GM18498 (cell line): Measurements from ENCODE around the gene MAPK8.

Source experiments
- ATAC-seq: cut with Tn5 transposase; IDR thresholded peaks from one replicate; pipeline ENCODE4 v1.9.1; 2021; ENCODE audit warnings: mild to moderate bottlenecking, moderate library complexity; ENCODE audit not compliant: unreplicated experiment

Gene MAPK8

DNA sequence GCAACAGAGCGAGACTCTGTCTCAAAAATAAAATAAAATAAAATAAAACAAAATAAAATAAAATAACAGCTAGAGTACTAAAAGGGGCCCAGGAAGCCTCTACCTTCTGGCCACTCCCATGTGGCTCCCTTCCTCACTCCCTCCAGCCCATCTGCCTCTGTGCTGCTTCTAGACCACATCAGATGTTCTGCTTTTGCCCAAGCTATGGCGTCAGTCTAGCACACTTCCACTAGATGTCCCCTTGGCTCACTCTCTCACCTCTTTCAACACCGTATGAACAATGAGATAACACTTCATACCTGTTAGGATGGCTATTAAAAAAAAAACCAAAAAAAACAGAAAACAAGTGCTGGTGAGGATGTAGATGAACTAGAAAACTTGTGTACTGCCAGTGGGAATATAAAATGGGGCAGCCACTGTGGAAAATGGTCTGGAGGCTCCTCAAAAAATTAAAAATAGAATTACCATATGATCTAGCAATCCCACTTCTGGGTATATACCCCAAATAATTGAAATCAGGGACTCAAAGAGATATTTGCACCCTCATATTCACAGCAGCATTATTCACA lies 166.1 kb downstream of the MAPK8 start:
- ATAC-seq = no peak

GRCh38 chr10:48473704-48474103 lies 167.2 kb downstream of the MAPK8 start:
- no peak for ATAC-seq

DNA sequence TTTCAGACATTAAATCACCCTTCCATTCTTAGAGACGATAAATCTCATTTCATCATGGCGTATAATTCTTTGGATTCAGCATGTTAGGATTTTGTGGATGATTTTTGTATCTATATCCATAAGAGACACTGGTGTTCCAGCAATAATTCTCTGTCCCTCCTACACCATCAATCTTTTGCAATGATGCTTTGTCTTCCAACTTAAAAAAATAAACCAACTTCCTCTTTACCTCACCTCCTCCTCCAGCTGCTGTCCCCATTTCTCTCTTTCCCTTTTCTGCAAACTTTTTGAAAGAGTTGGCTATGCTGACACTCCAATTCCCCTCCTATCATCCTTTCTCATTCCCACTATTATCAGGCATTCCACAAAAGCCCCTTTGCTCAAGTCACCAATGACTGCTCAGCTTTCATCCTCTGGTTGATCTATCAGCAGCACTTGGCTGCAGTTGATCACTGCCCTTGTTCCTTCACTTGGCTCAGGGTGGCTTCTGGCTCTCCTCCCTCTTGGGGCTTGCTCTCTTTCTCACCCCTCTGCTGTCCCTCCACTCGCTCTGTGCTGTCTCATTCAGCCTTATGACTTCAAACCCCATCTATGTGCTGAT lies 168.4 kb downstream of the MAPK8 start:
- ATAC-seq = no peak

GRCh38 chr10:48475943-48476278 lies 169.4 kb downstream of the MAPK8 start:
- ATAC-seq = no peak

DNA sequence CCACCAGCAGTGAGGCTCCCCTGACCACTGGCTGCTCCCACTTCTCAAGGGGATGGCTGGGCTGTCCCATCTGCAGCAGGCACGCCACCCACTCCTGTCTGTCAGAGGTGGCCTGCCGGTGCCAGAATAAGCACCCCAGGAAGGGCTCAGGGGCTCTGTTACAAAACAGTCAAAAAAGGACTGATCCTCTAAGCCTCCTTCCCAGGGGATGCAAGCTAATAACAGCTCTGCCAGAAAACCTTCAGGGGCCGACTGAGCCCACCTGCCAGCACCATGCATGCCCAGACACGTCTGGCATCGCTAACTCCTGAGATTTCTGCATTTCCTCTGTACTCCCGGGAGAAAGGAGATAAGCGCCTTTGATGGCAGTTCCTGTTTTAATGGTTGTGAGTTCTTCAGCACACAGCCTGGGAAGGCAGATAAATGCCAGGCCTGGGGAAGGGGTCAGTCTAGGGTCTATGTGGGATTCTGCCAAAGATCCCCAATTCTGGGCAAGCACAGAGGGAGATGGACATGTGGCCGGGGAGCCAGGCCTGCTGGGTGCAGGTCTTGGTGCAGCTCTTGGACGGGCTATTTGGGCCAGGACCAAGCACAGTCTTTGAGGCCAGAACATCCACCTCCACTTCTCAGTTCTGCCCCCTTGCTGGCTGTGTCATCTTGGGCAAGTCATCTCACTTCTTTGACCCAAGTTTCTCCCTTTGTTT lies 170.0 kb downstream of the MAPK8 start:
- ATAC-seq = no peak

GRCh38 chr10:48477141-48477540 lies 170.7 kb downstream of the MAPK8 start:
- ATAC-seq = no peak

DNA sequence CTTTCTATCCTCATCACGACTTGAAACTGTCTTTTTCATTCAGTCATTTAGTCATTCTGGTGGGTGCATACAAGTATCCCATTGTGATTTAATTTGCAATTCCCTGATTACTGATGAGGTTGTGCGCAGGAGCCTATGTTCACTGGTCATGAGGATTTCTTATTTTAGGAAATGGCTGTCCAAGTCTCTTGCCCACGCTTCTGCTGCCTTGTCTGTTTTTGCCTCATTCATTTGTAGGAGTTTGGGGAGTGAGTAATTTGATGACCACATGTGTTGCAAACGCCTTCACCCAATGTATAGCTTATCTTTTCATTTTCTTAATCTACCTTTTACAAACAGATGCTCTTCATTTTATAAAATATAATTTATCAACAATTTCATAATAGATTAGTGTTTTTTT lies 171.1 kb downstream of the MAPK8 start:
- ATAC-seq = no peak

DNA sequence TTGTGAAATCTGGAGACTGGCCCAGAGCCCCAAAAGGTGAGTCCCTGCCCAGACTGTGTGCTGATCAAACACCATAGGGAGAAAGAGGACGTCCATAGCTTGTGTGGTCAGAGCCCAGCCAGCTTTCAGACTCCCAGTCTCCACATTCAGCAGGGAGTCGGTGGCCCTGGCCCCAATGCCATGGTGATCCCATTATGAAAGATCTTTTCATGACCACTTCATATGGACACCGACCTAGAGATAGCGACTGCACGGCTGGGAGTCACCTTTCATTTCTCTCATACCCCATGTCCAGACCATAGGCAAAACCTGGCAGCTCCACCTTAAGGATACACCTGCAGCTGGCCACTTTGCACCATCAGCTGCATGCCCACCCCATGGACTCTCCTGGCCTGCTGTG lies 172.0 kb downstream of the MAPK8 start:
- no peak for ATAC-seq

- no peak for ATAC-seq
These were observed 172.7 kb downstream of the MAPK8 start for GRCh38 chr10:48478980-48479811.

GRCh38 chr10:48480397-48481374 lies 174.2 kb downstream of the MAPK8 start:
- no peak for ATAC-seq

GRCh38 chr10:48481385-48481784 lies 174.9 kb downstream of the MAPK8 start:
- ATAC-seq = no peak

DNA sequence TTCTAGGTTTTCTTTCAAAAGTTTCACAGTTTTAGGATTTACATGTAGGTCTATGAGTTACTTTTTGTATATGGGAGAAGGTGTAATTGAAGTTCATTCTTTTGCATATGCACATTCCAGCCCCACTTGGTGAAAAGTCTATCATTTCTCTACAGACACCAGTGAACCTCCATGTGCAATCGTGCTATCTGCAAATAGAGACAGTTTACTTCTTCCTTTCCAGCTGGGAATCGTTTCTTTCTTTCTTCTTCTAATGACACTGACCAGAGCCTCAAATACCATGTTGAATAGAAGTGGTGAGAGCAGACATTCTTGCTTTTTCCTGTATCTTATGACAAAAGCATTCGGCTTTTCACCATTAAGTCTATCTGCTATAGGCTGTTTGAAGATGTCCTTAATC lies 175.7 kb downstream of the MAPK8 start:
- ATAC-seq = no peak

DNA sequence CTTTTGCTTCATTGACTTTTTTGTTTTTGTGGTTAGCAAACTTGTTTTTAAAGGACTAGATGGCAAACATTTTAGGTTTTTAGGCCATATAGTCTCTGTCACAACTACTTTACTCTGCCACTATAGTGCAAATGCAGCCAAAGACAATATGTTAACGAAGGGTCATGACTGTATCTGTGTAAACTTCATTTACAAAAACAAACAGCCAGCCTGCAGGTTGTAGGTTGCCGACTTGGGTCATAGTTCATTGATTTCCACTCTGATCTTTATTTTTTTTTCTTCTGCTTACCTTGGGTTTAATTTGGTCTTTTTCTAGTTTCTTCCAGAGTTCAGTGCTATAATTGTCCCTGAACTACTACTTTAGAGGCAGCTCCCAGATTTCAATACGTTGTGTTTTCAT lies 178.4 kb downstream of the MAPK8 start:
- ATAC-seq = no peak

- ATAC-seq = no peak
These were observed 179.2 kb downstream of the MAPK8 start for GRCh38 chr10:48485711-48486110.

DNA sequence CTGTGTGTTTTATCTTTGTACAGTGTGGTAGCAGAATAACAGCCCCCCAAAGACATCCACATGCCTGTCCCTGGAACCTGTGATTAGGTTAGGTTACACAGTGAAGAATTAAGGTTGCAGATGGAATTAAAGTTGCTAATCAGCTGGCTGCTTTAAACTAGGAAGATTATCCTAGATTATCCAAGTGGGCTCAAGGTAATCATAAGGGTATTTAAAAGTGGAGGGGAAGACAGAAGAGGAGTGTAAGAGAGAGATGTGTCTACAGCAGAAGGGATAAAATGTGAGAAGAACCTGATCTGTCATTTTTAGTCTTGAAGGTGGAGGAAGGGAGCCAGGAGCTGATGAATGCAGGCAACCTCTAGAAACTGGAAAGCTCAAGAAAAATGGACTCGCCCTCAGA lies 180.8 kb downstream of the MAPK8 start:
- no peak for ATAC-seq
